HG02623 (cell line): ENCODE results near the gene CELA3B.
"Not testable (repeated sequence)": the region's sequence is repeated elsewhere in the genome, so short reads cannot be mapped to it uniquely, and the experiment has no call there.

Source experiments
- ATAC-seq: cut with Tn5 transposase; IDR thresholded peaks from one replicate; pipeline ENCODE4 v1.9.1; 2021; ENCODE audit warnings: moderate library complexity; ENCODE audit not compliant: unreplicated experiment

The CELA3B gene

GRCh38 chr1:21976703-21977239 is at the start of gene CELA3B:
Gene CELA3B, plus strand, starts transcription at chr1:21977022. Its CDS starts 18 bp downstream, at chr1:21977040.
- ATAC-seq, result not testable (repeated sequence)

DNA sequence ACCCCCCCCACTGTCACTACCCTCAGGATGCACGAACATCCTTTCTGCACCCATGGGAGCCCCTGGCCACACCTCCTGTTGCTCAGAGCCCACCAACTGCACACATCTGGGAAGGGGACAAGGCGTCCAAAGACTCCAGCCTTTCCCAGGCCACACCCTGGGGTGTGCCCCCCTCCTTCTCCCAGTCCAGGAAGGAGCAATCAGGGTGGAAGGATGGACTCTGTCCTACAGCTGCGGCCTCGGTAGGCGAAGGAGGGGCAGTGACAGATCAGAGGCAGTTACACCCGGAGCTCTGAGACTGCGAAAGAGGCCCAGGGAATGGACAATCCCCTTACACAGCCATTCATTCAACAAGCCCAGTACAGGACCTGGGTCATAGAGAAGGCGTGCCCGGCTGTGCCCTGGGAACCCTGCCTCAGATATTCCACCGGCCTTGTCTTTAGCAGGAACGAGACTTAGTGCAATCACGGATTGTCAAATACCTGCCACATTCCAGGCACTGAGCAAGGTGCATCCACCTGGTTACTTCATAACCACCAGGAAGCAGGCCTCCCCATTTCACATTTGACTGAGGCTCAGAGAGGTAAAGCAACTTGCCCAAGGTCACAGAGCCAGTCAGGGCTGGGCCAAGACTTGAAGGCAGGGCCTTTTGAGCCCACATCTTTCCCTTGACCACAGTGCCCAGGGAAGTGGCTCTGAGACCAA is 49.1 kb upstream of the CELA3B start:
- ATAC-seq, result no peak

DNA sequence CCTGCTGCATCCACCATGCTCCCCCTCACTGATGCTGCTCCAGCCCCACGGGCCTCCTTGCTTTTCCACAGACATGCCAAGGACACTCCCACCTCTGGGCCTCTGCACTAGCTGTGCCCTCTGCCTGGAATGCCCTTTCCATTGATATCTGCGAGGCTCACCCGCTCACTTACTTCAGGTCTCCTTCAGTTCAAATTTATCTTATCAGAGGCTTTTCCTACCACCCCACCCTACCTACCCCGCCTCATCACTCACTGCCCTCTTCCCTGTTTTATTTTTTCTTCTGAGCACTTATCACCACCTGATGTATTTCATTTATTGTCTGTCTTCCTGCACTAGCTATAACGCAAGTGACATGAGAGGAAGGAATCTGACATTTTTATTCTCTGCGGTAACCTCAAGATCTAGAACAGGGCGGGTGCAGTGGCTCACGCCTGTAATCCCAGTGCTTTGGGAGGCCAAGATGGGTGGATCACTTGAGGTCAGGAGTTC is 46.7 kb upstream of the CELA3B start:
- ATAC-seq, result no peak

- ATAC-seq, result no peak
These were observed 46.1 kb upstream of the CELA3B start for GRCh38 chr1:21930629-21931170.

DNA sequence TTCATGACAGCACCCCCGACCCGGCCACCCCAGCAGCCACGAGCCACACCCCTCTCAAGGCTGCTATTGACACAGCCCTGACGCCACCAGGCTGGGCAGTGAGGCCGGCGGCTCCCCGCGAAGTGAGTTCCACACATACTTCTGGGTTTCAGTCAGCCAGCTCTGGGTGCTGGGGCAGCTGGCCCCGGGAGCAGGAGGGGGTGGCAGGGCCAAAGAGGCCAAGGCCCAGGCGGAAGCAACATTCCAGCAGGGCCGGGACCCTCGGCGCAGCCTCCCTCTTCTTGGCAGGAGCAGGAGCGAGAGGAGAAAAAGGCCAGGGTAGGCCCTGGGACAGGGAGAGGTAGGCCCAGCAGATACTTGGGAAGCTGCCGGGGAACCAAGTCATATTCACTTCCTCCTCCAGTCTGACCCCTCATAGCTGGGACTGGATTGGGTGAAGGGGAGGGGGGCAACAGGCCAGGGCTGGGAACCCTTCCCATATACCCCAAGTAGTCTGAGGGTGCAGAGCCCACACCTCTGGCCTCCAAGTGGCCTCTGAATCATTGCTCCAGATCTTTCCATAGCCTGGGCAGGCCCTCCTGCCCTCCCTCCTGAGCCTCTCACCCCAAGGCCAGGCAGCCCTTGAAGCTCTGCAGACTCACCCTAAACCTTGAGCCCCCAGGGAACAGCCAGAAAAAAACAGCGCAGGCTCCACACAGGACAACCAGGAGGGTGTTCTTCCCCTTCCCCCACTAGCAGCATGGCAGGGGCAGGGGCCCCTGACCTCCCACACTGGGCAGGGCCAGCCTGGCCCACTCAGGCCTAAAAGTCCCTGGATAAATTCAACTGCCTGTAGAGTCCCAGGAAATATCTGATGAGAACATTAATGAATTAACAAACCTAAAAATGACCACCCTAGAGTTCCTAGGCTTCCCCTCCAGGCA is 45.4 kb upstream of the CELA3B start:
- ATAC-seq, result no peak

DNA sequence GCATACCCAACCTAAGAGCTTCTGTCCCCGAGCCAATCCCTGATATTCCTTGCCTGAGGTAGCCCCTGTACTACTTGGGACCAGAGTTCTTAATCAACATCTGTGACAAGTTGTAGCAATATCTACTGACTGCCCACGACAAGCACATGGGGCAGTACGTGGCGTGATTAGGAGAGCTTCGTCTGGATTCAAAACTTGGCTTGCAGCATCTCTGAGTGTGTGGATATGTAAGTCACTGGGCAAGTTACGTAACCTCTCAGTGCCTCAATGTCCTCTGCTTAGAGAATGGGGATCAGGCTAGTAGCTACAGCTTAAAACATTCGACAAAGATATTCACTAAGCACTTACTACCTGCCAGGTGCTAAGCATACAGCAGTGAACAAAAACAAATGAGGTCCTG is 44.7 kb upstream of the CELA3B start:
- no peak for ATAC-seq

GRCh38 chr1:21933397-21934248 is 43.2 kb upstream of the CELA3B start:
- no peak for ATAC-seq

- ATAC-seq, result no peak
These were observed 41.4 kb upstream of the CELA3B start for GRCh38 chr1:21935393-21935804.

GRCh38 chr1:21935891-21936365 is 40.9 kb upstream of the CELA3B start:
- no peak for ATAC-seq

DNA sequence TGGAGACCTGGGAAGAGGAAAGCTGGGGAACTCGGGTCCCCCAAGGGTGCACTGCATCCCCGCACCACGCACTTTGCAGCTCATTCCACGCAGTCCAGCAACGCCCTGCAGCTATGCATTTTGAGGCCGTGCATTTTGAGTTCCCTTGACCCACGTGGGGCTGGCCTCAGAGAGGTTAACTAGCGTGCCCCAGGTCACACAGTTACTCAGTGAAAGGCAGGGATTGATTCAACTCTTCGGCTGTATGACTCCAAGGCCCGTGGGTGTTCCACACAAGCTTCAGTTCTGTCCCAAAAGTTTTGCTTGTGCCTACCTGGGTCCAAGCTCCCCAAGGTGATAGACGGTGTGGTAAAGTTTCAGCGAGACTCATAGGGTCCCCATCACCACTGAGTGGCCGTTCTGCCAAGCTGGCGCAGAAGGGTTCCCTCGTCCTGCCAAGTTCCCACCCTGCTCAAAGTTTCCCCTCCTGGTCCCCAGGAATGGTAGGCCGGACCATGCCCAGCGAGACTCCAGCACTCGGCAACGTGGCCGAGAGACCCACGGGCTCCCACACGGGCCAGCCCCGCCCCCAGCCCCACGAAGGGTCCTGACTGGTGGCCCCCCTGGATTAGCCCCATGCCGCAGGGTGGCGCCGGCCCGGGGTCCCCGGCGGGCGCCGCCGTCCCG is 40.3 kb upstream of the CELA3B start:
- ATAC-seq, result no peak

- ATAC-seq, result peak; percentile 18
These were observed 39.8 kb upstream of the CELA3B start, which contains the start of gene HSPG2 for GRCh38 chr1:21937034-21937371. Gene HSPG2, minus strand, starts transcription at chr1:21937310. Its CDS starts 93 bp downstream, at chr1:21937217.

GRCh38 chr1:21937372-21938121 is 39.3 kb upstream of the CELA3B start:
- ATAC-seq, result peak; percentile 57

DNA sequence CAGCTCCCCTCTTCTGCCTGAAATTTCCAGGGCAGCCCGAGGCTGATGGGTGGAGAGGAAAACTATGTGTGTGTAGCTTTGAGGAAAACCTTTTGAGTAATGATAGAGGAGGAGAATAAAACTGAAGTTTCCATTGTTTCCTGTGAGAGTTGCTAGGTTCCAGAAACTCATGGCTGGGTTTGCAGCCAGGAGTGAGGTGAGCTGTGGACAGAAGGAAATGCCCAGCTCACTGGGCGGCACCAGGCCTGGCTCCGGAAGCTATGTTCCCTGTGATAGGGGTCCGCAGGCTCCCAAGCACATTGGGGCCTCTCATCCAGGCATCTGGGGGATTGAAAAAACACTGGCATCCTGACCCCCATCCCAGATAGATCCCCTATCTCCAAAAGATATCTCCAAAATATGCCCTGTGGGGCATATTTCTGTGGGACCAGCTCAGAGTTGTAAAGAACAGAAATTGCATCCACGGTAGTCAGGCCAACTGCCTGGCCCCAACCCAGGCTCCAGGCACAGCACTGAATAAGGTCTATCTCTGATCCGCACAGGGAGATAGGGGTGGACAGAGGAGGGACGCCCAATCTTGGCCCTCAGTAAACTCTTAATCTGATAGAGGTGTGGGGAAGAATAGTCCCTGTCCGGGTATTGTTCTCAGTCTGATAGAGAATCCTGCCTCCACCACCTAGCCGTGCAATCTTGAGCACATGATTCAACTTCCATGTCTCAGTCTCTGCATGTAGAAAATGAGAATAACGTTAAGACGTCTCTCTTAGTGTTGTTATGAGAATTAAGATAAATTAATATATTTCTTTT is 37.9 kb upstream of the CELA3B start:
- ATAC-seq, result no peak

GRCh38 chr1:21939650-21940374 is 37.0 kb upstream of the CELA3B start:
- ATAC-seq, result no peak

DNA sequence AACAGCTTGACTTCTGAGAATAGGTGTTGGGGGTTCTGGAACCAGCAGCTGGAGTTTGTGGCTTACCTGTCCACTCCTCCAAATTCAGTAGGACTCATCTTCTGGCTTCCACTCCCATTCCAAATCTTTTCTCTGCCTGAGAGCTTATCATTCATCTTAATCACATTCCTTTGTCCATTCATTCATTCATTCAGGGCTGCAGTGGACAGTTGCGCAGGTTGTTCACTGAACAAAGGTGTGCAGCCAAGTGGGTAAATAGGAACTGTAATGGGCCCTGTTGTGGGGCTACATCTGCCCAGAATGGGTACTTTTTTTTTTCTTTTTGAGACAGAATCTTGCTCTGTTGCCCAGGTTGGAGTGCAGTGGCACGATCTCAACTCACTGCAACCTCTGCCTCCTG is 36.3 kb upstream of the CELA3B start:
- ATAC-seq, result no peak

- ATAC-seq, result no peak
These were observed 35.5 kb upstream of the CELA3B start for GRCh38 chr1:21941370-21941769.

GRCh38 chr1:21942464-21942863 is 34.4 kb upstream of the CELA3B start:
- ATAC-seq, result no peak
